GM18519 (cell line): Measurements from ENCODE around the gene ZNF419.
"Not testable (repeated sequence)": the region's sequence is repeated elsewhere in the genome, so short reads cannot be mapped to it uniquely, and the experiment has no call there.

Experiments used
- ATAC-seq: cut with Tn5 transposase; IDR thresholded peaks from one replicate; pipeline ENCODE4 v1.9.1; 2021; ENCODE audit warnings: mild to moderate bottlenecking, moderate library complexity; ENCODE audit not compliant: unreplicated experiment, low FRiP score

Gene ZNF419

GRCh38 chr19:57487477-57488298 is at the start of gene ZNF419:
Gene ZNF419, plus strand, starts transcription at chr19:57487750. Its CDS starts 201 bp downstream, at chr19:57487951.
- ATAC-seq = peak; percentile 90

GRCh38 chr19:57437931-57438330 is 49.6 kb upstream of the ZNF419 start:
- ATAC-seq = no peak

GRCh38 chr19:57438925-57439324 is 48.6 kb upstream of the ZNF419 start:
- no peak for ATAC-seq

- ATAC-seq = no peak
Measured at GRCh38 chr19:57441979-57442752, 45.4 kb upstream of the ZNF419 start.

- ATAC-seq = no peak
Measured at GRCh38 chr19:57443121-57443696, 44.3 kb upstream of the ZNF419 start.

GRCh38 chr19:57452307-57452706 is 35.2 kb upstream of the ZNF419 start:
- ATAC-seq = no peak

GRCh38 chr19:57465680-57466381 is 21.7 kb upstream of the ZNF419 start:
- no peak for ATAC-seq

- no peak for ATAC-seq
Measured at GRCh38 chr19:57466489-57466888, 21.1 kb upstream of the ZNF419 start.

- ATAC-seq = no peak
Measured at GRCh38 chr19:57473646-57474045, 13.9 kb upstream of the ZNF419 start.

GRCh38 chr19:57477191-57478008 is 10.2 kb upstream of the ZNF419 start, which contains the start of gene ZNF772:
Gene ZNF772, minus strand, starts transcription at chr19:57477566. Its CDS starts 257 bp downstream, at chr19:57477309.
- ATAC-seq = peak; percentile 83

- ATAC-seq = not testable (repeated sequence)
Measured at GRCh38 chr19:57488299-57488644, 722 bp downstream of the ZNF419 start.

- ATAC-seq = not testable (repeated sequence)
Measured at GRCh38 chr19:57499332-57499679, 11.8 kb downstream of the ZNF419 start.

- peak; percentile 88 for ATAC-seq
Measured at GRCh38 chr19:57499680-57500395, 12.3 kb downstream of the ZNF419 start, which contains the start of gene ZNF773. Gene ZNF773, plus strand, starts transcription at chr19:57499938. Its CDS starts 143 bp downstream, at chr19:57500081.

GRCh38 chr19:57500400-57500799 is 12.8 kb downstream of the ZNF419 start:
- ATAC-seq = not testable (repeated sequence)

- ATAC-seq = no peak
Measured at GRCh38 chr19:57506163-57506562, 18.6 kb downstream of the ZNF419 start.

GRCh38 chr19:57511484-57511883 is 23.9 kb downstream of the ZNF419 start:
- no peak for ATAC-seq

GRCh38 chr19:57512845-57513244 is 25.3 kb downstream of the ZNF419 start:
- ATAC-seq = no peak

- no peak for ATAC-seq
Measured at GRCh38 chr19:57515255-57515654, 27.7 kb downstream of the ZNF419 start.

- not testable (repeated sequence) for ATAC-seq
Measured at GRCh38 chr19:57518021-57518420, 30.5 kb downstream of the ZNF419 start.
